Measurements from ENCODE around the gene SPRY1. TPM values are rescaled to one million over a fixed set of nuclear protein-coding genes. Genes with fewer than 3 reads are reported as not detected.

The SPRY1 gene
- total and polyA plus RNA-seq, 9 of the 15 experiments (the other 6 are each of a cell fraction or from before 2014, with no cell fraction given) = 0.18 to 1.9 (median 0.45) TPM; not detected in 1

DNA sequence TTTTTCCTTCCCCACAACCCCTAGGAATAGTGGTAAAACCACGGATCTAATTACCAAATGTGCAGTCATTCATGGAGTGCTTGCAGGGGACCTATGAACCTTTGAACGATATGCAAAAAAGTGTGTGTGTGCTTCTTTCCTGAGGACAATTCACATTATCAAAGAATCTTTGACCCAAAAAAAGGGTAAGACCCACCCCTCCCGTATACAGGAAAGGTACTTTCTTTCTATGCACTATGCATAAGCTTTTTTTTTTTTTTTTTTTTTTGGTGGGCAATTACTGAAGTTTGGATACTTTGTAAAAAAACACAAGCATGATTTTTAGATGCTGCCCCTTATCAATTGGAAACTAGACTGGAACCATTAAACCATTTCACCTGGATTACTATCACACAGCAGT, 31.4 kb downstream of the SPRY1 start:
- no TSS peak for BruUV-seq (replicated peaks)
- H3K9me3 ChIP-seq (replicated peaks; ENCODE audit: control insufficient read depth, insufficient read depth, low read depth, low read length) = 0 out of 2 replicates have a peak, but pooled peaks cover 4% of the 10 kb centered on the region
- WGBS (ENCODE audit: insufficient coverage, low coverage, missing lambda C conversion rate) = 13% methylated on average over 3 of the region's 3 CpGs
- no peaks in the 10 kb centered on the region for H3K27me3 ChIP-seq (ENCODE audit: control insufficient read depth in 2 of 2, insufficient read depth in 2 of 2, low read length in 2 of 2)
- ChIA-PET CTCF (ENCODE audit: low intra/inter-chr PET ratio) (no interaction called here), POLR2A (no interaction called here)
- no peaks in the 10 kb centered on the region for H3K9me1 ChIP-seq (ENCODE audit: control insufficient read depth, insufficient read depth, low read length)
- H3K79me2 ChIP-seq (ENCODE audit: control insufficient read depth, insufficient read depth, low read length) = no peaks in the 10 kb centered on the region
- no peaks in the 10 kb centered on the region for H3K36me3 ChIP-seq (ENCODE audit: control insufficient read depth, insufficient read depth, low read length)
- no peak overlapping the region for H3K4me3 ChIP-seq
- ATAC-seq = no peak
- H2AFZ ChIP-seq (ENCODE audit: low read depth, low read length) = no peak overlapping the region
- H3K9ac ChIP-seq (ENCODE audit: insufficient read depth in 1 of 2, low read depth in 2 of 2, low read length in 2 of 2) = no peak overlapping the region
- no peak overlapping the region for H3K4me2 ChIP-seq (ENCODE audit: insufficient read depth, low read length)
- TF ChIP-seq ZNF3 (CRISPR knock-in tag; IDR thresholded peaks at IDR 0.05) = no peak
- TF ChIP-seq, protein P1, sequence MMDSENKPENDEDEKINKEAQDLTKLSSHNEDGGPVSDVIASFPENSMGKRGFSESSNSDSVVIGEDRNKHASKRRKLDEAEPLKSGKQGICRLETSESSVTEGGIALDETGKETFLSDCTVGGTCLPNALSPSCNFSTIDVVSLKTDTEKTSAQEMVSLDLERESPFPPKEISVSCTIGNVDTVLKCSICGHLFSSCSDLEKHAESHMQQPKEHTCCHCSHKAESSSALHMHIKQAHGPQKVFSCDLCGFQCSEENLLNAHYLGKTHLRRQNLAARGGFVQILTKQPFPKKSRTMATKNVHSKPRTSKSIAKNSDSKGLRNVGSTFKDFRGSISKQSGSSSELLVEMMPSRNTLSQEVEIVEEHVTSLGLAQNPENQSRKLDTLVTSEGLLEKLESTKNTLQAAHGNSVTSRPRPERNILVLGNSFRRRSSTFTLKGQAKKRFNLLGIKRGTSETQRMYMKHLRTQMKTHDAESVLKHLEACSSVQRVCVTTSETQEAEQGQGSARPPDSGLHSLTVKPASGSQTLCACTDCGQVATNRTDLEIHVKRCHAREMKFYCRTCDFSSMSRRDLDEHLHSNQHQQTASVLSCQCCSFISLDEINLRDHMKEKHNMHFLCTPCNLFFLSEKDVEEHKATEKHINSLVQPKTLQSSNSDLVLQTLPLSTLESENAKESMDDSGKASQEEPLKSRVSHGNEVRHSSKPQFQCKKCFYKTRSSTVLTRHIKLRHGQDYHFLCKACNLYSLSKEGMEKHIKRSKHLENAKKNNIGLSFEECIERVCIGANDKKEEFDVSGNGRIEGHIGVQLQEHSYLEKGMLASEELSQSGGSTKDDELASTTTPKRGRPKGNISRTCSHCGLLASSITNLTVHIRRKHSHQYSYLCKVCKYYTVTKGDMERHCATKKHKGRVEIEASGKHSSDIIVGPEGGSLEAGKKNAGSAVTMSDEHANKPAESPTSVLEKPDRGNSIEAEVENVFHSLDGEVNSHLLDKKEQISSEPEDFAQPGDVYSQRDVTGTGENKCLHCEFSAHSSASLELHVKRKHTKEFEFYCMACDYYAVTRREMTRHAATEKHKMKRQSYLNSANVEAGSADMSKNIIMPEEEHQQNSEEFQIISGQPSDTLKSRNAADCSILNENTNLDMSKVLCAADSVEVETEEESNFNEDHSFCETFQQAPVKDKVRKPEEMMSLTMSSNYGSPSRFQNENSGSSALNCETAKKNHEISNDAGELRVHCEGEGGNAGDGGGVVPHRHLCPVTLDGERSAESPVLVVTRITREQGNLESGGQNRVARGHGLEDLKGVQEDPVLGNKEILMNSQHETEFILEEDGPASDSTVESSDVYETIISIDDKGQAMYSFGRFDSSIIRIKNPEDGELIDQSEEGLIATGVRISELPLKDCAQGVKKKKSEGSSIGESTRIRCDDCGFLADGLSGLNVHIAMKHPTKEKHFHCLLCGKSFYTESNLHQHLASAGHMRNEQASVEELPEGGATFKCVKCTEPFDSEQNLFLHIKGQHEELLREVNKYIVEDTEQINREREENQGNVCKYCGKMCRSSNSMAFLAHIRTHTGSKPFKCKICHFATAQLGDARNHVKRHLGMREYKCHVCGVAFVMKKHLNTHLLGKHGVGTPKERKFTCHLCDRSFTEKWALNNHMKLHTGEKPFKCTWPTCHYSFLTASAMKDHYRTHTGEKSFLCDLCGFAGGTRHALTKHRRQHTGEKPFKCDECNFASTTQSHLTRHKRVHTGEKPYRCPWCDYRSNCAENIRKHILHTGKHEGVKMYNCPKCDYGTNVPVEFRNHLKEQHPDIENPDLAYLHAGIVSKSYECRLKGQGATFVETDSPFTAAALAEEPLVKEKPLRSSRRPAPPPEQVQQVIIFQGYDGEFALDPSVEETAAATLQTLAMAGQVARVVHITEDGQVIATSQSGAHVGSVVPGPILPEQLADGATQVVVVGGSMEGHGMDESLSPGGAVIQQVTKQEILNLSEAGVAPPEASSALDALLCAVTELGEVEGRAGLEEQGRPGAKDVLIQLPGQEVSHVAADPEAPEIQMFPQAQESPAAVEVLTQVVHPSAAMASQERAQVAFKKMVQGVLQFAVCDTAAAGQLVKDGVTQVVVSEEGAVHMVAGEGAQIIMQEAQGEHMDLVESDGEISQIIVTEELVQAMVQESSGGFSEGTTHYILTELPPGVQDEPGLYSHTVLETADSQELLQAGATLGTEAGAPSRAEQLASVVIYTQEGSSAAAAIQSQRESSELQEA (IDR thresholded peaks at IDR 0.05; ENCODE audit: low read depth) = no peak
- in situ Hi-C loops (cut with MboI) = no loop called here
- FAIRE-seq = no peak
- no peaks in the 10 kb centered on the region for H4K20me1 ChIP-seq (replicated peaks; ENCODE audit: control insufficient read depth, insufficient read depth, low read length)
- intact Hi-C loops (cut with micrococcal nuclease) = no loop called here
- H3K27ac ChIP-seq (ENCODE audit: extremely low read depth, low read depth, low read length) = no peak overlapping the region
- 0 out of 5 replicates have a peak, but pooled peaks cover 0 to 2% of the 10 kb centered on the region in 2 experiments for H3K4me1 ChIP-seq (replicated peaks in 1 of 2; ENCODE audit: control insufficient read depth in 2 of 2, insufficient read depth in 2 of 2, low read length in 2 of 2)
- DNase-seq (ENCODE audit: extremely low read depth in 1 of 4, low spot score in 3 of 4) = no peak

Measured in K562 (cell line).